HG02588 (cell line): Measurements from ENCODE around the gene CYP26B1.

ENCODE experiments used
- ATAC-seq: cut with Tn5 transposase; IDR thresholded peaks from one replicate; pipeline ENCODE4 v1.9.1; 2021; ENCODE audit warnings: mild to moderate bottlenecking, moderate library complexity; ENCODE audit not compliant: unreplicated experiment

CYP26B1 gene

GRCh38 chr2:72084584-72084976, 63.1 kb downstream of the CYP26B1 start:
- no peak for ATAC-seq

- ATAC-seq: no peak
Observed at GRCh38 chr2:72083751-72084583, 63.7 kb downstream of the CYP26B1 start.

GRCh38 chr2:72082887-72083286, 64.8 kb downstream of the CYP26B1 start:
- no peak for ATAC-seq

GRCh38 chr2:72082021-72082601, 65.6 kb downstream of the CYP26B1 start:
- no peak for ATAC-seq

GRCh38 chr2:72081451-72081850, 66.2 kb downstream of the CYP26B1 start:
- ATAC-seq: no peak

GRCh38 chr2:72080286-72081145, 67.1 kb downstream of the CYP26B1 start:
- ATAC-seq: no peak
